Kidney epithelial cell (primary cell): ENCODE measurements around the gene OLIG1. TPM values are rescaled to one million over a fixed set of nuclear protein-coding genes. Genes with fewer than 3 reads are reported as not detected.

ENCODE experiments used
- DNase-seq: peaks from one replicate; pipeline ENCODE4 v3.0.0-alpha.2; 2010; ENCODE audit warnings: low read depth
- H3K27me3 ChIP-seq: 2 replicates; pipeline ENCODE4 v1.6.0; 2011; ENCODE audit warnings: low read length; ENCODE audit not compliant: control insufficient read depth, insufficient read depth
- H3K36me3 ChIP-seq: 2 replicates; pipeline ENCODE4 v1.5.1; 2011; ENCODE audit warnings: low read length; ENCODE audit not compliant: control insufficient read depth, insufficient read depth
- H3K4me3 ChIP-seq: 2 replicates; pipeline ENCODE4 v1.5.1; 2011; ENCODE audit warnings: low read depth, mild to moderate bottlenecking, control low read depth, low read length
- total RNA-seq: library from RNA; depleted of rRNA; stranded (reverse); fragments of >200 nt; gene quantifications from 2 replicates; pipeline ENCODE4 v1.2.3, GENCODE V29; 2015
- TF ChIP-seq, protein P1 (sequence below): IDR thresholded peaks from 2 replicates; pipeline ENCODE4 v1.5.1; 2011; ENCODE audit warnings: mild to moderate bottlenecking, moderate library complexity, low read length, control low read depth, inconsistent platforms; ENCODE audit not compliant: insufficient read depth, poor library complexity, severe bottlenecking

The OLIG1 gene
- total RNA-seq, 1 donor from 2014 or later, result not detected

DNA sequence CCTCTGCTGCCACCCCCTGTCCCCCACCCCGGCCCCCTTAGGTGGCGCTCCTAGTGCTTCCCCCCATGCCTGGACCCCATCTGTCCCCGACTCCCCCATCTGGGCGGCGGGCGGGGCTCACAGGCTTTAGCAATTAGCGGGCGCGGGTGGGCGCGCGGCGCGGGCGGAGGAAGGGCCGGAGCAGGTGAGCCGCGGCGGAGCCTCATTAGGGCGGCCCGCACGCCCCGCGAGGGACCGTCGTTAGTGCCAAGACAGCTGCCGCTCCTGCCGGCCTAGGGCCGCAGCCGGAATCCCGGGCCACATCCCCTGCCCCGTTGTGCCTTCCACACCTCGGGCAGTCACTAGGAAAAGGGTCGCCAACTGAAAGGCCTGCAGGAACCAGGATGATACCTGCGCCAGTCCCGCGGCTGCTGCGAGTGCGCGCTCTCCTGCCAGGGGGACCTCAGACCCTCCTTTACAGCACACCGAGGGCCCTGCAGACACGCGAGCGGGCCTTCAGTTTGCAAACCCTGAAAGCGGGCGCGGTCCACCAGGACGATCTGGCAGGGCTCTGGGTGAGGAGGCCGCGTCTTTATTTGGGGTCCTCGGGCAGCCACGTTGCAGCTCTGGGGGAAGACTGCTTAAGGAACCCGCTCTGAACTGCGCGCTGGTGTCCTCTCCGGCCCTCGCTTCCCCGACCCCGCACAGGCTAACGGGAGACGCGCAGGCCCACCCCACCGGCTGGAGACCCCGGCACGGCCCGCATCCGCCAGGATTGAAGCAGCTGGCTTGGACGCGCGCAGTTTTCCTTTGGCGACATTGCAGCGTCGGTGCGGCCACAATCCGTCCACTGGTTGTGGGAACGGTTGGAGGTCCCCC is 36.6 kb upstream of the OLIG1 start:
- H3K27me3 ChIP-seq, result peaks cover 69% of the 10 kb centered on the region
- TF ChIP-seq, protein P1, sequence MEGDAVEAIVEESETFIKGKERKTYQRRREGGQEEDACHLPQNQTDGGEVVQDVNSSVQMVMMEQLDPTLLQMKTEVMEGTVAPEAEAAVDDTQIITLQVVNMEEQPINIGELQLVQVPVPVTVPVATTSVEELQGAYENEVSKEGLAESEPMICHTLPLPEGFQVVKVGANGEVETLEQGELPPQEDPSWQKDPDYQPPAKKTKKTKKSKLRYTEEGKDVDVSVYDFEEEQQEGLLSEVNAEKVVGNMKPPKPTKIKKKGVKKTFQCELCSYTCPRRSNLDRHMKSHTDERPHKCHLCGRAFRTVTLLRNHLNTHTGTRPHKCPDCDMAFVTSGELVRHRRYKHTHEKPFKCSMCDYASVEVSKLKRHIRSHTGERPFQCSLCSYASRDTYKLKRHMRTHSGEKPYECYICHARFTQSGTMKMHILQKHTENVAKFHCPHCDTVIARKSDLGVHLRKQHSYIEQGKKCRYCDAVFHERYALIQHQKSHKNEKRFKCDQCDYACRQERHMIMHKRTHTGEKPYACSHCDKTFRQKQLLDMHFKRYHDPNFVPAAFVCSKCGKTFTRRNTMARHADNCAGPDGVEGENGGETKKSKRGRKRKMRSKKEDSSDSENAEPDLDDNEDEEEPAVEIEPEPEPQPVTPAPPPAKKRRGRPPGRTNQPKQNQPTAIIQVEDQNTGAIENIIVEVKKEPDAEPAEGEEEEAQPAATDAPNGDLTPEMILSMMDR, result no peak

DNA sequence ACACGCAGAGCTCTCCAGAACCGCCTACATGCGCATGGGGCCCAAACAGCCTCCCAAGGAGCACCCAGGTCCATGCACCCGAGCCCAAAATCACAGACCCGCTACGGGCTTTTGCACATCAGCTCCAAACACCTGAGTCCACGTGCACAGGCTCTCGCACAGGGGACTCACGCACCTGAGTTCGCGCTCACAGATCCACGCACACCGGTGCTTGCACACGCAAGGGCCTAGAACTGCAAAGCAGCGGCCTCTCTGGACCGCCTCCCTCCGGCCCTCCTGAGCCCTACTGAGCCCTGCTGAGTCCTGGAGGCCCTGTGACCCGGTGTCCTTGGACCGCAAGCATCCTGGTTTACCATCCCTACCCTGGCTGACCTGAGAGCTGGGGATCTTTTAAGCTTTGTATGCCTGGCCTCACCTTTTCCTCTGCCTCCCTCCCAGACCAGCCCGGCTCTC is 36.0 kb upstream of the OLIG1 start:
- TF ChIP-seq, protein P1, result no peak
- no peak for DNase-seq
- H3K36me3 ChIP-seq, result no peaks in the 10 kb centered on the region
- H3K27me3 ChIP-seq, result peaks cover 64% of the 10 kb centered on the region
- H3K4me3 ChIP-seq, result no peak overlapping the region

More for the DNA sequence above, 36.6 kb upstream of the OLIG1 start:
- Histone ChIP-seq H3K4me3 (no peak overlapping the region), H3K36me3 (no peaks in the 10 kb centered on the region)
- DNase-seq, result no peak

DNA sequence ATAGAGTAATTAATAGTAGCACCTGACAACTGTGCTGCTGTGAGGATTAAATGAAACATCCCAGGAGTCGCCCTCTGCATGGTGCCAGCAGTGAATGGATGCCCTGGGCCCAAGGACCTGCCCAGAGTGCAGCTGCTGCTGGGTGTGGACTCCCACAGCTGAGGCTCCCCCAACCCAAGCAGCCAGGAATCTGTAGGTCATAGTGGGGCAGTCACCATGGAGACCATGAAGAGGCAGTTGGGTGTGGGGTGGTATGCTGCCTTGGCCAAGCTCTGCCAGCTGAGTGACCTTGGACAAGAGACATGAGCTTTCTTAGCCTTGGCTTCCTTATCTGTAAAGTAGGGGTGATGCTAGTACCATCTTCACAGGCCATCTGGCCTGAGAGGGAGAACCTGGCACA is 34.8 kb upstream of the OLIG1 start:
- no peak for DNase-seq
- peaks cover 52% of the 10 kb centered on the region for H3K27me3 ChIP-seq
- no peaks in the 10 kb centered on the region for H3K36me3 ChIP-seq
- TF ChIP-seq, protein P1, result no peak
- no peak overlapping the region for H3K4me3 ChIP-seq

DNA sequence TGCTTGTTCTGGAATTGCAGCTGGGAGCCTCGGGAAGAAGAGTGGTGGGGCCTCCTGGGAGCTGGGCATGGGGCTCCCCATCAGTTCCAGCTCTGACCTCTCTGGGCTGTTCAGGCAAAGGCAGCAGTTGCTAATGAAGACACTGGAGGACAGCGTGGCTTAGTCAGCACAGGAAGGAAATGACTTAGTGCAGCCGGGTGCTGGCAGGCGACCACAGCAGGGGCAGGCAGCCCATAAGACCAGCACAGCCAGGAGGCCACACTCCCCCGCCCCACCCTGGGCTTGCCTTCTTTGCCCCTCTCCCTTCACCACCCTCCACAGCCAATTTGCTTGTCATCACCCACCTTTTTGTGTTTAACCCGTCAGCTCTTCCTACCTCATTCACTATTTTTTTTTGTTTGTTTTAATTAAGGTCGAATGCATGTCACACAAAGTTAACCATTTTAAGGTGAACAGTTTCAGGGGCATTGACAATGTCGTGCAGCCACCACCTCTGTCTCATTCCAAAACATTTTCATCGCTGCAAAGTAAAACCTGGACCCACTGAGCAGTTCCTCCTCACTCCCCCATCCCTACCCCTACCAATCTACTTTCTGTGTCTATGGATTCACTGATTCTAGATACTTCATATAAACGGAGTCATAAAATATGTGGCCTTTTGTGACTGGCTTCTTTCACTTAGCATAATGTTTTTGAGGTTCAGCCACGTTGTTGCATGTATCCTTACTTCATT is 33.3 kb upstream of the OLIG1 start:
- no peaks in the 10 kb centered on the region for H3K36me3 ChIP-seq
- H3K4me3 ChIP-seq, result no peak overlapping the region
- peaks cover 38% of the 10 kb centered on the region for H3K27me3 ChIP-seq
- DNase-seq, result no peak
- TF ChIP-seq, protein P1, result no peak

DNA sequence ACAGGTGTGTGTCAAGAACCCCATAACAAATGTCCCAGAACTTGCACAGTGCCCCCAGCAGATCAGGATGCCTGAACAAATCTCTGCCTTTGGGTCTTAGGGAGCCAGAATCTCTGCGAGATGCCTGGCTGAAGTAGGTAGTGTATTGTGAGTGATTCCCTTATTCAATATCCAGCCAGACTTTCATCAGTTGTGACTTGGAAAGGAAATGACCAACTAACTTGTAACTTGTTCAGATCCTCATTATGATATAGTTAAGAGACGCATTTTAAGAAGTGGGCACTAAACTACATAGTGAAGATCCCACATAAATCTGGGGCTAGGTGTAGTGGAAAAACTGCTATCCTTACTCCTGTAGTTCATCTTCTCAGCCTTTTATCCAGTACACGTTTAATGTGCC is 32.4 kb upstream of the OLIG1 start:
- peaks cover 31% of the 10 kb centered on the region for H3K27me3 ChIP-seq
- TF ChIP-seq, protein P1, result no peak
- DNase-seq, result no peak
- no peaks in the 10 kb centered on the region for H3K36me3 ChIP-seq
- no peak overlapping the region for H3K4me3 ChIP-seq
